CMK (cell line): ENCODE data around the gene TRIO.
"Not testable (repeated sequence)": the region's sequence is repeated elsewhere in the genome, so short reads cannot be mapped to it uniquely, and the experiment has no call there.

ENCODE experiments used
- DNase-seq: peaks from one replicate; pipeline ENCODE4 v3.0.0-alpha.2; 2010; ENCODE audit warnings: low read depth

The TRIO gene

GRCh38 chr5:14392552-14392951 lies 249.4 kb downstream of the TRIO start:
- not testable (repeated sequence) for DNase-seq

DNA sequence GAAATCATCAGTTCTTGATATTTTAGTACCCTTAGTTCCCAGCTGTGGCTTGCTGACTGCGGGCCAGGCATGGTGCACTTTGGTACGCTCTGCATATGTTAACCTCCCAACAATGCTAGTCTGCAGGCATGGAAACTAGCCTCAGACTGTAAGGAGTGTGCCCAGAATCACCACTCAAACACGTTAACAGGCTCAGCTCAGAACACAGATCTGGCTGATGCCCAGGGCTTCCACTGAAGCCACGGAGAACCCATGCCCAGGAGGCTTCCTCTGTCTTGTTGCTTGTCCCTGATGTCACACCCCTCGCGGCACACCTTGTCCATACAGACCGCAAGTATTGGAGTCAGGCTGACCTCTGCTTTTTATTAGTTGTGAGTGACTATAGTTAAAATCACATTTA lies 251.2 kb downstream of the TRIO start:
- DNase-seq: no peak

- no peak for DNase-seq
Measured at GRCh38 chr5:14395411-14395810, 252.3 kb downstream of the TRIO start.

- DNase-seq: no peak
Measured at GRCh38 chr5:14396066-14396465, 252.9 kb downstream of the TRIO start.

DNA sequence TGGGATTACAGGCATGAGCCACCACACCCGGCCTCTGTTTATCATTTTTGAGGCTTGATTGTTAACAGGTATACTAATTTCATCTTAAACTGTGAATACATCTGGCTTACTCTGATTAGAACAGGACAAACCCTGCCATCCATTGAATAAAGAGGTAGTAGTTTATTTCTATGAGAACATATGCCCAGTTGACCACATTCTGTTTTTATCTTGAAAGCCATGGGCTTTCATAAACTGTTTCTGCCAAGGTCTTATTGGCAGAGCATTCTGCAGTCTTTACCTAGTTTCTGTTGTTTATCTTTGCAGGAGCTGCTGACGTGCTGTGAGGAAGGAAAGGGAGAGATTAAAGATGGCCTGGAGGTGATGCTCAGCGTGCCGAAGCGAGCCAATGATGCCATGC lies 253.6 kb downstream of the TRIO start:
- no peak for DNase-seq

DNA sequence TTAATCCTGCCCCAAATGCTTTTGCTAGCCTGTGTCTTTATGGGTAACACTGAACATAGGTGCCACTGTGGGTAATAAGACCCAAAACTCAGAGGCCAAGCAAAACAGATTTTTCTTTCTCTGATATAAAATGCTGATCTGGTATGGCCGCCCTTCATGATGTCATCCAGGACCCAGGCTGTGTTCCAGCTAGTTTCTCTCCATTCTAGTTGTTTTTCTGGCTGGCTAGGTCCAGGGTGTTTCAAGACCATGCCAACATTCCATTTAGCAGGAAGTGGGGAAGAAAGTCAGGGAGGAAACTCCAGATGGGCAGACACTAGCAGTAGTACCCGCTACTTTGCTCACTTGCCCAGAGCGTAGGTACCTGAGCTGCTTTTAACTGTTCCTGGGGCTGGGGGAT lies 254.6 kb downstream of the TRIO start:
- DNase-seq: no peak

GRCh38 chr5:14399054-14399692 lies 256.0 kb downstream of the TRIO start:
- DNase-seq: no peak

GRCh38 chr5:14400085-14400484 lies 256.9 kb downstream of the TRIO start:
- no peak for DNase-seq

DNA sequence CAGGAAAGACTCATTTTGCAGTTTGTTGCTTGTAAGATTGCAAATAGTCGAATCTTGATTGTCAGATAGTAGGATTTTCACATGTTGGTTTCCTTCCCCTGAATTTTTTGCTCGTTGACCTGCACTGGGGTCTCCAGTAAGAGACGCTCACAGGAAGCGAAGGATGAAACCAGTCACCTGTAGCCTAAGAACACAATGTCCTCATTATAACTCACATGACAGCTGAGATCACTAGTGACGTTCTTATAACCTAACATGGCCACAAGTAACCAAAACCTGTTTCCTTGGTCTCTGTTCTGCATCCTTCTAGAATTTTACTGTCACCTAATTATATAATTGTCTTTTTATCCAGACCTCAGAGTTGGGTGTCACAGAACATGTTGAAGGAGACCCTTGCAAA lies 257.5 kb downstream of the TRIO start:
- no peak for DNase-seq

DNA sequence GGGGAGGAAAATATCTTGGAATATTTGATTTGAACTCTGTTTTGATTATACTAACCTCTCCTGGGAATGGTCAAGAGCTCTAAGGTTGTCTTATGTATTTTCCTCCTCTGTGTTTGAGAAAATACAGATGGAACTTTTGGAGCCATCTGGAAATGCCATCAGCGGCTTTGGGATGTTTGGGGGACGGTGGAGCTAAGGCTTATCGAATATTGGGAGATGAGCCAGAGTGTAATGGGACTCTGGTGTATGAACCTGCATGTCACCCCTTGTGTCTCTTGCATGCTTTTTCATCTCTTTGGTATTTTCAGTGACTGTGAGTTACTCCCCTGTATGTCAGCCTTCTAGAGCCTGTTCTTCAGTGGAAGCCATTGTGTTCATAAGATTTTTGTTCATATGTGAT lies 258.5 kb downstream of the TRIO start:
- no peak for DNase-seq

DNA sequence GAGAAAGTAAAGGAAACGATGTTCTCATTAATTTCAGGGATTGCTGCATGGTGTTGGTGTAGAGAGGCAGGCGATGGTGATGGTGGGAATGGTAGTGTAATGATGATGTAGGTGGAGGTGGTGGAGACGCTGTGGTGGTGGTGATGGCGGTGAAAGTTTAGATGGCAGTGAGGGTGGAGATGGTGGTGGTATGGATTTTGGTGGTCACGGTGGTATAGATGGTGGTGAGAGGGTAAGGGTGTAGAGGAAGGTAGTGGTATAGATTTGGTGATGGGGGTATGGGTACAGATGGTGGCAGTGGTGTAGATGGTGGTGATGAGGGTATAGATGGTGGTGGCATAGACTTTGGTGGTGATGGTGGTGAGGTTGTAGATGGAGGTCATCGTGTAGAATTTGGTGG lies 259.3 kb downstream of the TRIO start:
- no peak for DNase-seq

- DNase-seq: no peak
Measured at GRCh38 chr5:14404780-14405179, 261.6 kb downstream of the TRIO start.

- DNase-seq: no peak
Measured at GRCh38 chr5:14405267-14405666, 262.1 kb downstream of the TRIO start.

DNA sequence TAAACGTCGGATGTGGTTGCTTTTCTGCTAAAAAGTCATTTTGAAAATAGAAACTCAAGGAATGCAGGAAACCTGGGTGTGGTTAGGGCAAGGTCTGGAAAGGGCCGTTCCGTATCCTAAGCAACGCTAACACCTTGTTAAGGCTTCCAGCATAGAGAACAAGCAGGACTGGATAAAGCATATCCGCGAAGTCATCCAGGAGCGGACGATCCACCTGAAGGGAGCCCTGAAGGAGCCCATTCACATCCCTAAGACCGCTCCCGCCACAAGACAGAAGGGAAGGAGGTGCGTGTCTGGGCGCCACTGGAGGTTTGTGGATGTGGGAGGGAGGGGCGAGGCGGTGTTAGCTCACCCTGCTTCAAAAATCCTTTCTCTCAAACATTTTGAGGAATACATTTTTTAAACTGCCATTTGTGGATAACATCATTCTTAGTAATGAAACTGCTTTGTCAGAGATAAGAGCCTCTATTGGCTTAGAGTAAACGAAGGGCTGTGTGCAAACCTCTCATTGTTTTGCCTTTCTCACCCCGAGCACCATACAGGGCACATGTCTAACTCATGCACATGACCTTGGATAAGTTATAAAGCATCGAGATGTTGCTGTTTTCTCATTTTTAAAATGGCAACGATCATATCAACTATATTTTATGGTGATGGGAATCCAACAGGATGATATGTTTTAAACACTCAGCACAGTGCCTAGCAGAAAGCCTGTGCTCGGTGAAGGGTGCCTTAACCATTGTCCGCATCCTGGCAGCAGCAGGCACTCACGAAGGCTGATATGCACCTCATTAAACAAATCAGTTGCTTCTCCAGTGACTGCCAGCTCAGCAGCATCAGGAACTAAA lies 262.8 kb downstream of the TRIO start:
- DNase-seq: no peak

- no peak for DNase-seq
Measured at GRCh38 chr5:14406554-14406849, 263.4 kb downstream of the TRIO start.

DNA sequence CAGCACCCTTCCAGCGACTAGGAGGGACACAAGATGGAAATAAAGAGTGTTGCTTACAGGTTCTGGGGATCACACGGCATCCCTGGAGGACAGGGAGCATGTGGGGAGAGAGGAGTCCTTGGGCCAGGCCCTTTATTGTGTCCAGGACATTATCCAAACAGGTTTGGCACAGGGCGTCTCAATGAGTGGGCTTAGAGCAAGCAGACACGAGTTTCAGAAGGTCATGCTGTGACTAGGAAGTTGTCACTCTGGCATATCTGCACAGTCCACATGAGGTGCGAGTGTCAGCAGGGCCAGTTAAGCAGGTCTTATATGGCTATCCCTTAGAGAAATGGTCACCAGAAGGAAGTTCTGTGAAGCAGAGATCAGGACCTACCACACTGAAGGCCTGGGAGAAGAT lies 263.9 kb downstream of the TRIO start:
- DNase-seq: no peak

DNA sequence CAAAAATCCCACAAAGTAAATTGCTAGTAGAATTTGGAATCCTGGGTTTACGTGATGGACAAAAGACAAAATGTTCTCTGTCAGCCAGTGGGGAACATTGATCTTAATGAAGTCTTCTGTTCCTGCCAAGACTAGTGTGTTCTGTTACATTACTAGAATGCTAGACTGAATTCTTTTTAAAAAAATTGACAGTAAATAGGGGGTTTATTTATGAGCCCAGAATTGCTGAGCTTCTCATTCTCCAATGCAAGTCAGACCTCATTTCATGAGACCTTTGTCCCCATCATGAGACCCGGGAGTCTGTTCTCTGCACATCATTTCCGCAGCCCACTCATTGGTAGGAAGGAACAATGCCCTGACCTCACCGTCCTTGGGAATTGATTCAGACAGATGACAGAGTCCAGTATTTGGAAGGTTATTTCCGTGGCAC lies 264.6 kb downstream of the TRIO start:
- no peak for DNase-seq

DNA sequence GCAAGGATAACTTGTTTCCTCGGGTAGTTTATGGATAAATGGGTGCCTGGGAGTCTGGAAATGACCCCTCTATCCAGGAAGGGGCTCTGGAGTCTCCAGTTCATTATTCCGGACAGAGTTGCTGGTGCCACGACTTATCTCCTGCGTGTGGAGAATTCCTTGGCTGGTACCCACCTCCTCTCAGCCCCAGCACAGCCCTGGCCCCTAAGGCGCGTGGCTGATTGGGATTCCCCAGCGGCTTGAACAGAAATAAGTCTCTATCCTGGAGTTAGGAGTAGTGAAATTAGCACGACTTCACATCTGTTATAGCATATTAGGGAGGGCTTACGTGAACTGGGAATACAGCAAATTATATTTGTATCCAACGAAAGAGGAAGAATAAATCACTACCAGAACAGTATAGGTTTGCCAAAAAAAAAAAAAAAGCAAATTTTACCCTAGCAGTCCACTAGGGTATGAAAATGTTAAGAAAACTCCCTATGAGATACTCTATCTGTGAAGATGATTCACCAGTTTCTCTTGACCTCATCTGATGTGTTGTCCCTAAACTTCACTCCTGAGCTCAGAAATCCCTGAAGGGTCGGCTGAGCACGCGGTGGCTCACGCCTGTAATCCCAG lies 265.9 kb downstream of the TRIO start:
- no peak for DNase-seq

DNA sequence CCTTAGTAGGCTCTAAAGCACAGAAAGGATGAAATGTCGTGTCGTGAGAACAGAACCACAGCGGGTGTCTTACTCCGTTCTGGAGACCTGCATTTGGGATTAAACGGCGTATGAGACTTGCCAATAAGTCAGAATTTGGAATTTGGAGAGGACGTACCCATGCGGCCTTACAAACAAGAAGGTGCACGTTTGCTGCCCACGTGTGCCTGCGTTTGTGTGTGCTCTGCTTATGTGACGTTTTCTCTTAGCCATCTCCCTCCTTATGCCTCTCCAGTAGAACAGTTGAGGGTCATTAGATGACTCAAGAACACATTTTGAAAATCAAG lies 266.9 kb downstream of the TRIO start:
- no peak for DNase-seq

DNA sequence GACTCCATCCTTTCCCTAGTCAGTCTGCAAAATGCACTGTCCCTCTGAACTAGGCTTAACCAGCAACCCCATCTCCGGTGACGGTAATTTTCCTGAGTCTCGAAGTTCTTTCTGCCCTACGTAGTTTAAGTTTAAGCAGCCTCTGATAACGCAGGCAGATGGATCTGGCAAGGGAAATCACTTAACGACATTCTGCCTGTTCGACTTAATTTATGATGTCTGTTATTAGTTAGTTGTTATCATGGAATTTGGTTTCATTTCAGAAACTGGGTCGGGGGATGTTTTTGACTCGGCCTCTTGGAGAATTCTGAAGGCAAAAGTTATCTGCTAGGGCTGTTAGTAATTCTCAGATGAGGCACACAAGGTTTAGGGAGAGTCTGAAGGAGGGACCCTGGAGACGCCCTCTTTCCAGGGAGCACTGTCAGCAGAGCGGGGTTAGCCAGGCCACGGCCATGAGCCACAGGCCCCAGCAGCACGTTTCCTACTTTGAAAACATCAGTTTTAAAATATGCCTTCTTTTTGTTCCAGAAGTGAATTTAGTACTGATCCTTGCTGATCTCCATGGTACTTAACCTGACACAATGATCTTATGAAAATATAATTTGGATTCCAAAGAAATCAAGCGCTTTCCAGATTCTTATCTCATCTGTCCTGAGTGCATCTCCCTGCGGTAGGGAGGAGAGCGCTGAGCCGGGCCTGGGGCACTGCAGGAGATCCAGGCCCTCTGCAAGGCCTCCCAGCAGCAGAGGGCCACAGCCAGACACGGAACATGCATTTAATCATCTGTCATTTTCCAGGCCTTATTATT lies 267.5 kb downstream of the TRIO start:
- no peak for DNase-seq

DNA sequence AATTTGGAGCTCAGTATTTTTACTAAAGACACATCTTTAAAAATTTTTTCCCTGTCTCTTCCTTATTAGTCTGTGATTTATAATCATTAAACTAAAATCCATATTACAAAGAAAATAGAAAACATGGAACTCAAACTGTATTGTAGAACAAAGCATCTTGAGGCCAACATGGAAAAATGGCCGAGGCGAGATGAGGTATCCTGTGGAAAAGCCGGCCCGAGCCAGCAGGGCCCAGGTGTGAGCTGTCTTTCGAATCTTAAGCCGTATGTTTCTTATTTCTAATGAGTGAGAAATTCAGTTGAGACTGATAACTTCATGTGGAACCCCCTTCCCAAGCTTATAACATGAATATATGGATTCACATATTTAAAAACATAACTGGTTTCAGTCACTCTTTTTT lies 268.1 kb downstream of the TRIO start:
- DNase-seq: no peak

DNA sequence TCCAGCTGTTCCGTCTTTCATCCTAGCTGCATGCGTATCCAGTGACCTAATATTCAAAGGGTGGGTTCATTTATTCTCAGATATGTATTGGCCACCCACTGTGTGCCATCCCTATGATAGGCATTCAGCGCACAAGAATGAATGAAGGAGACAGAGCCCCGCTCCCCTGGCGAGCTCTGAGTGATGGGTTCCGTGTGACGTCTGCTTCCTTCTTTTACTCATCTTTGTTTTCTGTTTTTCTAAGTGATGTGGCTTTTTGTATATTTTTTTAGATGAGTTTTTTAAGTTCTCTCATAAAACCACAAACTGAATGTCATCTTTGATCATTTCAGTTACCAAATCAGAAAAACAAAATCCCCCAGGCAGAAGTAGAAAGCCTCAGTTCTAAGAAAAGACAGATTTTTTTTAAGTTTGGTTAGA lies 270.2 kb downstream of the TRIO start:
- DNase-seq: no peak

GRCh38 chr5:14414007-14414406 lies 270.9 kb downstream of the TRIO start:
- no peak for DNase-seq
